ENCODE results near the gene TMEM59L. TPM values are rescaled to one million over a fixed set of nuclear protein-coding genes. Genes with fewer than 3 reads are reported as not detected.

The TMEM59L gene
- total and polyA plus RNA-seq, 2 of the 13 experiments (the other 11 are each of a cell fraction or from before 2014, with no cell fraction given), result 0.97 to 5.5 TPM

GRCh38 chr19:18610556-18611326, 1.9 kb upstream of the TMEM59L start (continued):
- TF ChIP-seq, protein P1, sequence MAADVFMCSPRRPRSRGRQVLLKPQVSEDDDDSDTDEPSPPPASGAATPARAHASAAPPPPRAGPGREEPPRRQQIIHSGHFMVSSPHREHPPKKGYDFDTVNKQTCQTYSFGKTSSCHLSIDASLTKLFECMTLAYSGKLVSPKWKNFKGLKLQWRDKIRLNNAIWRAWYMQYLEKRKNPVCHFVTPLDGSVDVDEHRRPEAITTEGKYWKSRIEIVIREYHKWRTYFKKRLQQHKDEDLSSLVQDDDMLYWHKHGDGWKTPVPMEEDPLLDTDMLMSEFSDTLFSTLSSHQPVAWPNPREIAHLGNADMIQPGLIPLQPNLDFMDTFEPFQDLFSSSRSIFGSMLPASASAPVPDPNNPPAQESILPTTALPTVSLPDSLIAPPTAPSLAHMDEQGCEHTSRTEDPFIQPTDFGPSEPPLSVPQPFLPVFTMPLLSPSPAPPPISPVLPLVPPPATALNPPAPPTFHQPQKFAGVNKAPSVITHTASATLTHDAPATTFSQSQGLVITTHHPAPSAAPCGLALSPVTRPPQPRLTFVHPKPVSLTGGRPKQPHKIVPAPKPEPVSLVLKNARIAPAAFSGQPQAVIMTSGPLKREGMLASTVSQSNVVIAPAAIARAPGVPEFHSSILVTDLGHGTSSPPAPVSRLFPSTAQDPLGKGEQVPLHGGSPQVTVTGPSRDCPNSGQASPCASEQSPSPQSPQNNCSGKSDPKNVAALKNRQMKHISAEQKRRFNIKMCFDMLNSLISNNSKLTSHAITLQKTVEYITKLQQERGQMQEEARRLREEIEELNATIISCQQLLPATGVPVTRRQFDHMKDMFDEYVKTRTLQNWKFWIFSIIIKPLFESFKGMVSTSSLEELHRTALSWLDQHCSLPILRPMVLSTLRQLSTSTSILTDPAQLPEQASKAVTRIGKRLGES (CRISPR knock-in tag; IDR thresholded peaks at IDR 0.05; ENCODE audit: borderline replicate concordance), result 0 out of 2 replicates have a peak, but pooled peaks have one; percentile 16
- TF ChIP-seq BCL6 (CRISPR knock-in tag; IDR thresholded peaks at IDR 0.05), result peak; percentile 67
- peak; percentile 20; the same call in 1 of the 2 replicates for TF ChIP-seq PHF20 (CRISPR knock-in tag; IDR thresholded peaks at IDR 0.05)
- no peak for TF ChIP-seq SETDB1 (CRISPR knock-in tag; IDR thresholded peaks at IDR 0.05; ENCODE audit: borderline replicate concordance)
- no peak for TF ChIP-seq ZNF510 (CRISPR knock-in tag; IDR thresholded peaks at IDR 0.05; ENCODE audit: low read depth)
- no peak for TF ChIP-seq SP140L (CRISPR knock-in tag; IDR thresholded peaks at IDR 0.05; ENCODE audit: borderline replicate concordance)
- TF ChIP-seq NFKB2 (CRISPR knock-in tag; IDR thresholded peaks at IDR 0.05; ENCODE audit: borderline replicate concordance), result 0 out of 2 replicates have a peak, but pooled peaks have one; percentile 23
- TF ChIP-seq PRMT3 (CRISPR knock-in tag; IDR thresholded peaks at IDR 0.05; ENCODE audit: borderline replicate concordance, low read depth), result no peak
- TF ChIP-seq CEBPG (CRISPR knock-in tag; IDR thresholded peaks at IDR 0.05), result no peak
- TF ChIP-seq PRDM4 (CRISPR knock-in tag; IDR thresholded peaks at IDR 0.05; ENCODE audit: borderline replicate concordance), result no peak
- TF ChIP-seq ZNF777 (CRISPR knock-in tag; IDR thresholded peaks at IDR 0.05), result peak; percentile 50; the same call in 1 of the 2 replicates
- no peak for TF ChIP-seq ZNF354B (CRISPR knock-in tag; IDR thresholded peaks at IDR 0.05)
- TF ChIP-seq ZNF343 (CRISPR knock-in tag; IDR thresholded peaks at IDR 0.05), result peak; percentile 82; the same call in 1 of the 2 replicates
- no peak for TF ChIP-seq FLYWCH1 (CRISPR knock-in tag; IDR thresholded peaks at IDR 0.05)
- TF ChIP-seq PAXIP1 (CRISPR knock-in tag; conservative IDR thresholded peaks at IDR 0.05), result peak; percentile 88
- TF ChIP-seq ASH2L (IDR thresholded peaks at IDR 0.05; ENCODE audit: insufficient read length, low read depth, low read length), result no peak
- no peak for TF ChIP-seq ZNF670 (CRISPR knock-in tag; IDR thresholded peaks at IDR 0.05; ENCODE audit: borderline replicate concordance)
- TF ChIP-seq ZSCAN21 (CRISPR knock-in tag; IDR thresholded peaks at IDR 0.05; ENCODE audit: borderline replicate concordance), result peak; percentile 84
- no peak for TF ChIP-seq MAFG (CRISPR knock-in tag; IDR thresholded peaks at IDR 0.05)
- no peak for TF ChIP-seq MLLT10 (CRISPR knock-in tag; IDR thresholded peaks at IDR 0.05)
